HFFc6 (cell line): ENCODE results near the gene CSF1R. TPM values are rescaled to one million over a fixed set of nuclear protein-coding genes. Genes with fewer than 3 reads are reported as not detected.

Experiments used
- DNase-seq: peaks from one replicate; pipeline ENCODE4 v3.0.0-alpha.2; 2018
- H3K27ac Mint-ChIP-seq: 2 replicates; pipeline ENCODE4 v1.8.0; 2020; ENCODE audit warnings: mild to moderate bottlenecking, mixed read lengths
- H3K27me3 Mint-ChIP-seq: 2 replicates; pipeline ENCODE4 v1.8.0; 2021; ENCODE audit warnings: mild to moderate bottlenecking, moderate library complexity, mixed read lengths; ENCODE audit not compliant: insufficient read depth
- H3K36me3 Mint-ChIP-seq: 2 replicates; pipeline ENCODE4 v1.8.0; 2021; ENCODE audit warnings: low read depth, mixed read lengths
- H3K4me1 Mint-ChIP-seq: 2 replicates; pipeline ENCODE4 v1.8.0; 2020; ENCODE audit warnings: low read depth, mixed read lengths
- H3K4me3 Mint-ChIP-seq: 2 replicates; pipeline ENCODE4 v1.8.0; 2020; ENCODE audit warnings: mild to moderate bottlenecking, moderate library complexity, mixed read lengths
- H3K9me3 Mint-ChIP-seq: 2 replicates; pipeline ENCODE4 v1.8.0; 2020; ENCODE audit warnings: mild to moderate bottlenecking, mixed read lengths
- total RNA-seq, 6 experiments: library from RNA; stranded (reverse); fragmentation: NEBNext Ultra II Directional; extraction: Animal tissue kit (Norgen Biotek cat#: 25700); gene quantifications; 2 replicates in 1 of 6; 3 replicates in 5 of 6; pipeline ENCODE4 v1.2.3, GENCODE V29; 2021
- TF ChIP-seq, protein P1 (sequence below): fragments of 200-600 bp; sonication (generic); IDR thresholded peaks from 2 replicates; pipeline ENCODE4 v1.5.0; 2021; ENCODE audit warnings: antibody characterized with exemption, mild to moderate bottlenecking

CSF1R gene
- total RNA-seq, 6 experiments from 2014 or later = 0.26 to 1.5 (median 0.78) TPM

DNA sequence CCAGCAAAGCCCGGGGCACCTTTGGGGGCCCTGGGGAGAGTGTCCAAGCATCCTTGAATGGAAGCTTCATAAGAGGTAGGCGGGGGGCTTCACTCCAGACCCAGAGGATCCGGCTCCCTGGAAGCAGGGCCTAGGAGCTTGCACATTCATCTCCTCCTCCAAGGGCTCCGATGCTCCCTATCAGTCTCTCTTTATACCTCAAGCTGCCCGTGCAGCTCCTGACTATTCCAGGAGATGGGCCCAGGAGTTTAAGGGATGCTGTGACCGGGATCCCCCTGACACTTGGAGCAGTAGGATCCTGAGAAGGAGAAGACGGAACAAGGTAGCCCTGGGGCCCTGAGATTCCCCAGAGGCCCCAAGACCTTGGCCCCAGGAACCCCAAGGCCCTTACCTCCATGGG lies 25.9 kb downstream of the CSF1R start:
- peaks cover 61% of the 10 kb centered on the region for H3K4me1 Mint-ChIP-seq
- peaks cover 14% of the 10 kb centered on the region; the same call in 1 of the 2 replicates for H3K36me3 Mint-ChIP-seq
- H3K27ac Mint-ChIP-seq = no peak overlapping the region
- H3K4me3 Mint-ChIP-seq = no peak overlapping the region
- TF ChIP-seq, protein P1, sequence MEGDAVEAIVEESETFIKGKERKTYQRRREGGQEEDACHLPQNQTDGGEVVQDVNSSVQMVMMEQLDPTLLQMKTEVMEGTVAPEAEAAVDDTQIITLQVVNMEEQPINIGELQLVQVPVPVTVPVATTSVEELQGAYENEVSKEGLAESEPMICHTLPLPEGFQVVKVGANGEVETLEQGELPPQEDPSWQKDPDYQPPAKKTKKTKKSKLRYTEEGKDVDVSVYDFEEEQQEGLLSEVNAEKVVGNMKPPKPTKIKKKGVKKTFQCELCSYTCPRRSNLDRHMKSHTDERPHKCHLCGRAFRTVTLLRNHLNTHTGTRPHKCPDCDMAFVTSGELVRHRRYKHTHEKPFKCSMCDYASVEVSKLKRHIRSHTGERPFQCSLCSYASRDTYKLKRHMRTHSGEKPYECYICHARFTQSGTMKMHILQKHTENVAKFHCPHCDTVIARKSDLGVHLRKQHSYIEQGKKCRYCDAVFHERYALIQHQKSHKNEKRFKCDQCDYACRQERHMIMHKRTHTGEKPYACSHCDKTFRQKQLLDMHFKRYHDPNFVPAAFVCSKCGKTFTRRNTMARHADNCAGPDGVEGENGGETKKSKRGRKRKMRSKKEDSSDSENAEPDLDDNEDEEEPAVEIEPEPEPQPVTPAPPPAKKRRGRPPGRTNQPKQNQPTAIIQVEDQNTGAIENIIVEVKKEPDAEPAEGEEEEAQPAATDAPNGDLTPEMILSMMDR = no peak
- no peaks in the 10 kb centered on the region for H3K9me3 Mint-ChIP-seq
- DNase-seq = no peak
- H3K27me3 Mint-ChIP-seq = peaks cover 3% of the 10 kb centered on the region; the same call in 1 of the 2 replicates

- H3K27ac Mint-ChIP-seq = peak overlapping the region; percentile 98
- TF ChIP-seq, protein P1 = no peak
- peaks cover 52% of the 10 kb centered on the region for H3K4me1 Mint-ChIP-seq
- H3K36me3 Mint-ChIP-seq = peaks cover 19% of the 10 kb centered on the region; the same call in 1 of the 2 replicates
- H3K4me3 Mint-ChIP-seq = no peak overlapping the region
- no peak for DNase-seq
- peaks cover 3% of the 10 kb centered on the region; the same call in 1 of the 2 replicates for H3K27me3 Mint-ChIP-seq
- H3K9me3 Mint-ChIP-seq = no peaks in the 10 kb centered on the region
Observed at GRCh38 chr5:150059623-150060022, 26.7 kb downstream of the CSF1R start.

GRCh38 chr5:150058480-150059126 lies 27.8 kb downstream of the CSF1R start:
- TF ChIP-seq, protein P1 = no peak
- Mint-ChIP-seq H3K27ac (peak overlapping the region; percentile 98), H3K36me3 (peaks cover 27% of the 10 kb centered on the region), H3K4me3 (peak overlapping the region; percentile 54), H3K9me3 (no peaks in the 10 kb centered on the region), H3K27me3 (peaks cover 3% of the 10 kb centered on the region; the same call in 1 of the 2 replicates), H3K4me1 (peaks cover 50% of the 10 kb centered on the region)
- DNase-seq = peak; percentile 94

- TF ChIP-seq, protein P1 = no peak
- Mint-ChIP-seq H3K27ac (peak overlapping the region; percentile 98), H3K9me3 (no peaks in the 10 kb centered on the region), H3K4me3 (no peak overlapping the region), H3K27me3 (peaks cover 3% of the 10 kb centered on the region; the same call in 1 of the 2 replicates), H3K36me3 (peaks cover 33% of the 10 kb centered on the region), H3K4me1 (peaks cover 56% of the 10 kb centered on the region)
- no peak for DNase-seq
Observed at GRCh38 chr5:150057996-150058395, 28.4 kb downstream of the CSF1R start.

- H3K4me1 Mint-ChIP-seq = peaks cover 56% of the 10 kb centered on the region
- H3K27ac Mint-ChIP-seq = peak overlapping the region; percentile 98
Observed at GRCh38 chr5:150057511-150057910, 28.8 kb downstream of the CSF1R start.

More at GRCh38 chr5:150057511-150057910, 28.8 kb downstream of the CSF1R start:
- DNase-seq = no peak
- H3K27me3 Mint-ChIP-seq = peaks cover 3% of the 10 kb centered on the region; the same call in 1 of the 2 replicates
- no peak overlapping the region for H3K4me3 Mint-ChIP-seq
- TF ChIP-seq, protein P1 = no peak
- no peaks in the 10 kb centered on the region for H3K9me3 Mint-ChIP-seq
- peaks cover 38% of the 10 kb centered on the region for H3K36me3 Mint-ChIP-seq
